Activated B cell treated with CpG ODN at 0.5 μM for 24 hours (primary cell): ENCODE data around the gene SLCO2A1. TPM values are rescaled to one million over a fixed set of nuclear protein-coding genes. Genes with fewer than 3 reads are reported as not detected.

Experiments
- ATAC-seq: fragments of 200-7000 bp; cut with Tn5 transposase; one replicate; pipeline ENCODE4 v1.10.0; 2021; ENCODE audit warnings: low read depth, mild to moderate bottlenecking, moderate library complexity
- CTCF ChIA-PET: fragments of 350-600 bp; sonication (Branson Sonifier 250); formaldehyde crosslinking; loops from one replicate; lab custom pipeline; 2021; ENCODE audit warnings: antibody characterized with exemption; lab: Charles Lee
- POLR2A ChIA-PET: fragments of 350-600 bp; sonication (Branson Sonifier 250); formaldehyde crosslinking; loops from one replicate; lab custom pipeline; 2021; ENCODE audit warnings: antibody characterized with exemption; lab: Charles Lee
- DNase-seq: peaks from one replicate; pipeline ENCODE4 v3.0.0; 2022
- H3K27ac Mint-ChIP-seq: one replicate; pipeline ENCODE4 v1.8.0; 2020; ENCODE audit warnings: mixed read lengths
- H3K27me3 Mint-ChIP-seq: one replicate; pipeline ENCODE4 v1.8.0; 2021; ENCODE audit warnings: mixed read lengths
- H3K36me3 Mint-ChIP-seq: one replicate; pipeline ENCODE4 v1.8.0; 2021; ENCODE audit warnings: low read depth, mixed read lengths
- H3K4me1 Mint-ChIP-seq: one replicate; pipeline ENCODE4 v1.8.0; 2021; ENCODE audit warnings: mixed read lengths
- H3K4me3 Mint-ChIP-seq: one replicate; pipeline ENCODE4 v1.8.0; 2020; ENCODE audit warnings: mild to moderate bottlenecking, mixed read lengths
- H3K9me3 Mint-ChIP-seq: one replicate; pipeline ENCODE4 v1.8.0; 2020; ENCODE audit warnings: mixed read lengths
- CTCF ChIP-seq: fragments of 200-600 bp; IDR thresholded peaks from one replicate; pipeline ENCODE4 v1.8.0; 2022; ENCODE audit warnings: antibody characterized with exemption, mild to moderate bottlenecking
- intact Hi-C: fragments of 100-400 bp; cut with micrococcal nuclease; formaldehyde crosslinking; loops from one replicate; pipeline ENCODE4 v1.15.1; 2024
- total RNA-seq: library from RNA; stranded (reverse); gene quantifications from 2 replicates; pipeline ENCODE4 v1.2.3, GENCODE V29; 2022

SLCO2A1 gene
- total RNA-seq, 1 donor from 2014 or later = not detected

- ATAC-seq = no peak
- CTCF ChIA-PET = no interaction called here
- POLR2A ChIA-PET = no interaction called here
- peaks cover 20% of the 10 kb centered on the region for H3K27me3 Mint-ChIP-seq
- H3K36me3 Mint-ChIP-seq = no peaks in the 10 kb centered on the region
- peaks cover 6% of the 10 kb centered on the region for H3K4me1 Mint-ChIP-seq
- TF ChIP-seq CTCF = no peak
- no peak overlapping the region for H3K4me3 Mint-ChIP-seq
- no peaks in the 10 kb centered on the region for H3K9me3 Mint-ChIP-seq
- no peak for DNase-seq
- intact Hi-C loops = no loop called here
- no peak overlapping the region for H3K27ac Mint-ChIP-seq
Observed at GRCh38 chr3:134033315-134033996, 3.7 kb upstream of the SLCO2A1 start.

GRCh38 chr3:134031348-134031915 is 1.7 kb upstream of the SLCO2A1 start:
- peaks cover 28% of the 10 kb centered on the region for H3K27me3 Mint-ChIP-seq
- ChIA-PET CTCF (no interaction called here), POLR2A (no interaction called here)
- H3K9me3 Mint-ChIP-seq = no peaks in the 10 kb centered on the region
- intact Hi-C loops = no loop called here
- H3K36me3 Mint-ChIP-seq = no peaks in the 10 kb centered on the region
- H3K4me1 Mint-ChIP-seq = peaks cover 6% of the 10 kb centered on the region
- no peak for ATAC-seq
- TF ChIP-seq CTCF = no peak
- H3K27ac Mint-ChIP-seq = no peak overlapping the region
- no peak for DNase-seq
- H3K4me3 Mint-ChIP-seq = no peak overlapping the region

GRCh38 chr3:134030379-134031347 is 938 bp upstream of the SLCO2A1 start:
- no peak for DNase-seq
- ATAC-seq = no peak
- H3K4me3 Mint-ChIP-seq = peak overlapping the region; percentile 7
- POLR2A ChIA-PET = no interaction called here
- CTCF ChIA-PET = no interaction called here
- intact Hi-C loops = no loop called here
- no peak for TF ChIP-seq CTCF
- no peak overlapping the region for H3K27ac Mint-ChIP-seq
- no peaks in the 10 kb centered on the region for H3K36me3 Mint-ChIP-seq
- peaks cover 6% of the 10 kb centered on the region for H3K4me1 Mint-ChIP-seq
- H3K9me3 Mint-ChIP-seq = no peaks in the 10 kb centered on the region
- H3K27me3 Mint-ChIP-seq = peaks cover 32% of the 10 kb centered on the region

GRCh38 chr3:134029256-134029733 is 430 bp downstream of the SLCO2A1 start:
- no peak for ATAC-seq
- Mint-ChIP-seq H3K27ac (no peak overlapping the region), H3K36me3 (no peaks in the 10 kb centered on the region), H3K4me3 (no peak overlapping the region), H3K9me3 (no peaks in the 10 kb centered on the region), H3K27me3 (peaks cover 35% of the 10 kb centered on the region), H3K4me1 (peaks cover 6% of the 10 kb centered on the region)
- POLR2A ChIA-PET = no interaction called here
- no peak for DNase-seq
- intact Hi-C loops = no loop called here
- no peak for TF ChIP-seq CTCF
- CTCF ChIA-PET = no interaction called here
